ENCODE data around the gene CRCP. TPM values are rescaled to one million over a fixed set of nuclear protein-coding genes. Genes with fewer than 3 reads are reported as not detected.
A peak's percentile ranks its signal among the peaks of the same experiment; 100 is the strongest.
"Not testable (repeated sequence)": the region's sequence is repeated elsewhere in the genome, so short reads cannot be mapped to it uniquely, and the experiment has no call there.

The CRCP gene
- total and polyA plus RNA-seq, 5 experiments from 2014 or later = 29.5 to 37.9 (median 32.9) TPM

GRCh38 chr7:66164356-66164755, 49.7 kb downstream of the CRCP start:
- Mint-ChIP-seq H3K4me3 (no peak overlapping the region), H3K27me3 (no peaks in the 10 kb centered on the region), H3K4me1 (no peaks in the 10 kb centered on the region), H3K27ac (no peak overlapping the region), H3K36me3 (peaks cover 0 to 11% (median 3%) of the 10 kb centered on the region in 3 donors), H3K9me3 (peaks cover 0 to 8% (median 2%) of the 10 kb centered on the region in 9 donors)
- ATAC-seq = no peak
- no peak for DNase-seq
- POLR2A ChIA-PET = no interaction called here

GRCh38 chr7:66167773-66168387, 53.2 kb downstream of the CRCP start:
- no peak for ATAC-seq

GRCh38 chr7:66169616-66170015, 55.0 kb downstream of the CRCP start:
- Mint-ChIP-seq H3K9me3 (no peaks in the 10 kb centered on the region), H3K36me3 (no peaks in the 10 kb centered on the region), H3K27me3 (peaks cover 0 to under 1% (median 0%) of the 10 kb centered on the region in 5 donors), H3K4me1 (peaks cover 0 to 6% (median under 1%) of the 10 kb centered on the region in 4 donors), H3K4me3 (no peak overlapping the region), H3K27ac (peak overlapping the region in 1 of 10 donors; percentile 25)
- ATAC-seq (no peak), DNase-seq (no peak)
- POLR2A ChIA-PET = no interaction called here

More at GRCh38 chr7:66167773-66168387, 53.2 kb downstream of the CRCP start:
- H3K36me3 Mint-ChIP-seq = no peaks in the 10 kb centered on the region
- no peaks in the 10 kb centered on the region for H3K27me3 Mint-ChIP-seq
- POLR2A ChIA-PET = no interaction called here
- no peaks in the 10 kb centered on the region for H3K9me3 Mint-ChIP-seq
- no peak overlapping the region for H3K4me3 Mint-ChIP-seq
- H3K4me1 Mint-ChIP-seq = no peaks in the 10 kb centered on the region
- DNase-seq = no peak
- H3K27ac Mint-ChIP-seq = no peak overlapping the region

- H3K36me3 Mint-ChIP-seq = no peaks in the 10 kb centered on the region
- DNase-seq (no peak), ATAC-seq (no peak)
- peaks cover 0 to 2% (median 0%) of the 10 kb centered on the region in 5 donors for H3K27me3 Mint-ChIP-seq
- H3K4me1 Mint-ChIP-seq = peaks cover 0 to 6% (median under 1%) of the 10 kb centered on the region in 4 donors
- no peak overlapping the region for H3K4me3 Mint-ChIP-seq
- no peaks in the 10 kb centered on the region for H3K9me3 Mint-ChIP-seq
- H3K27ac Mint-ChIP-seq = no peak overlapping the region
- POLR2A ChIA-PET = interaction anchor here (0.6 kb wide), 1 partner anchor 8 kb away, joined by 4 read pairs; no protein-coding TSS in a partner anchor
Observed at GRCh38 chr7:66170309-66171231, 55.9 kb downstream of the CRCP start.

GRCh38 chr7:66172536-66173401, 58.1 kb downstream of the CRCP start:
- H3K27ac Mint-ChIP-seq = peak overlapping the region in 1 of 10 donors; percentile 54
- H3K36me3 Mint-ChIP-seq, H3K4me1 Mint-ChIP-seq, H3K4me3 Mint-ChIP-seq, POLR2A ChIA-PET, ATAC-seq, DNase-seq, H3K27me3 Mint-ChIP-seq, H3K9me3 Mint-ChIP-seq: not testable (repeated sequence)

GRCh38 chr7:66173856-66174255, 59.2 kb downstream of the CRCP start:
- peaks cover 0 to 6% (median under 1%) of the 10 kb centered on the region in 4 donors for H3K4me1 Mint-ChIP-seq
- no peak overlapping the region for H3K27ac Mint-ChIP-seq
- peaks cover 0 to 3% (median 0%) of the 10 kb centered on the region in 5 donors for H3K27me3 Mint-ChIP-seq
- POLR2A ChIA-PET = no interaction called here
- ATAC-seq = no peak
- DNase-seq = no peak
- H3K36me3 Mint-ChIP-seq = no peaks in the 10 kb centered on the region
- no peak overlapping the region for H3K4me3 Mint-ChIP-seq
- H3K9me3 Mint-ChIP-seq = peaks cover 0 to 2% (median 0%) of the 10 kb centered on the region in 9 donors

GRCh38 chr7:66175006-66175405, 60.4 kb downstream of the CRCP start:
- H3K4me3 Mint-ChIP-seq, POLR2A ChIA-PET, H3K36me3 Mint-ChIP-seq, ATAC-seq, H3K27me3 Mint-ChIP-seq, H3K27ac Mint-ChIP-seq, H3K9me3 Mint-ChIP-seq, H3K4me1 Mint-ChIP-seq, DNase-seq: not testable (repeated sequence)

- POLR2A ChIA-PET = interaction anchor here (0.7 kb wide), 1 partner anchor 25 kb away, joined by 5 read pairs; no protein-coding TSS in a partner anchor
- H3K4me1 Mint-ChIP-seq = peaks cover 0 to 6% (median under 1%) of the 10 kb centered on the region in 4 donors
Observed at GRCh38 chr7:66176914-66177313, 62.3 kb downstream of the CRCP start.

GRCh38 chr7:66178258-66178657, 63.6 kb downstream of the CRCP start:
- peaks cover 0 to 2% (median 0%) of the 10 kb centered on the region in 9 donors for H3K9me3 Mint-ChIP-seq
- H3K4me3 Mint-ChIP-seq = no peak overlapping the region
- no peak overlapping the region for H3K27ac Mint-ChIP-seq
- no peak for ATAC-seq
- peaks cover 0 to 3% (median 0%) of the 10 kb centered on the region in 5 donors for H3K27me3 Mint-ChIP-seq
- POLR2A ChIA-PET = interaction anchor here (0.6 kb wide), 1 partner anchor 8 kb away, joined by 4 read pairs; no protein-coding TSS in a partner anchor
- no peak for DNase-seq
- no peaks in the 10 kb centered on the region for H3K36me3 Mint-ChIP-seq
- H3K4me1 Mint-ChIP-seq = peaks cover 0 to 2% (median under 1%) of the 10 kb centered on the region in 4 donors

More at GRCh38 chr7:66176914-66177313, 62.3 kb downstream of the CRCP start:
- Mint-ChIP-seq H3K9me3 (peaks cover 0 to 2% (median 0%) of the 10 kb centered on the region in 9 donors), H3K27ac (no peak overlapping the region), H3K4me3 (no peak overlapping the region), H3K27me3 (peaks cover 0 to 3% (median 0%) of the 10 kb centered on the region in 5 donors), H3K36me3 (no peaks in the 10 kb centered on the region)
- no peak for ATAC-seq
- DNase-seq = no peak

- no peak for DNase-seq
- no peaks in the 10 kb centered on the region for H3K27me3 Mint-ChIP-seq
- H3K4me3 Mint-ChIP-seq = no peak overlapping the region
- H3K4me1 Mint-ChIP-seq = no peaks in the 10 kb centered on the region
- peak overlapping the region in 1 of 10 donors; percentile 71 for H3K27ac Mint-ChIP-seq
- peaks cover 0 to 4% (median 3%) of the 10 kb centered on the region in 3 donors for H3K36me3 Mint-ChIP-seq
- peaks cover 0 to 6% (median 3%) of the 10 kb centered on the region in 9 donors for H3K9me3 Mint-ChIP-seq
- POLR2A ChIA-PET = no interaction called here
- no peak for ATAC-seq
Observed at GRCh38 chr7:66181329-66181728, 66.7 kb downstream of the CRCP start.

GRCh38 chr7:66181845-66182244, 67.2 kb downstream of the CRCP start:
- Mint-ChIP-seq H3K36me3 (peaks cover 0 to 4% (median 3%) of the 10 kb centered on the region in 3 donors), H3K27ac (no peak overlapping the region), H3K27me3 (no peaks in the 10 kb centered on the region), H3K4me3 (no peak overlapping the region), H3K4me1 (no peaks in the 10 kb centered on the region), H3K9me3 (peaks cover 0 to 6% (median 3%) of the 10 kb centered on the region in 9 donors)
- POLR2A ChIA-PET = no interaction called here
- DNase-seq (no peak), ATAC-seq (no peak)

GRCh38 chr7:66182920-66183319, 68.3 kb downstream of the CRCP start:
- DNase-seq (no peak), ATAC-seq (no peak)
- Mint-ChIP-seq H3K27me3 (no peaks in the 10 kb centered on the region), H3K9me3 (peaks cover 0 to 6% (median 5%) of the 10 kb centered on the region in 9 donors), H3K27ac (no peak overlapping the region), H3K4me1 (no peaks in the 10 kb centered on the region), H3K4me3 (no peak overlapping the region), H3K36me3 (peaks cover 0 to 4% (median 3%) of the 10 kb centered on the region in 3 donors)
- POLR2A ChIA-PET = no interaction called here
